Activated CD8-positive, alpha-beta memory T cell treated with anti-CD3 and anti-CD28 coated beads for 36 hours (primary cell): ENCODE data around the gene RHOBTB1. TPM values are rescaled to one million over a fixed set of nuclear protein-coding genes. Genes with fewer than 3 reads are reported as not detected.
"Not testable (repeated sequence)": the region's sequence is repeated elsewhere in the genome, so short reads cannot be mapped to it uniquely, and the experiment has no call there.

ENCODE experiments used
- CTCF ChIA-PET: fragments of 350-600 bp; sonication (Branson Sonifier 250); formaldehyde crosslinking; loops from one replicate; lab custom pipeline; 2021; ENCODE audit warnings: antibody characterized with exemption; lab: Charles Lee
- POLR2A ChIA-PET: fragments of 350-600 bp; sonication (Branson Sonifier 250); formaldehyde crosslinking; loops from one replicate; lab custom pipeline; 2021; ENCODE audit warnings: antibody characterized with exemption; lab: Charles Lee
- total RNA-seq, 2 experiments: library from RNA; stranded (reverse); gene quantifications; one replicate each; pipeline ENCODE4 v1.2.3, GENCODE V29; 2021

The RHOBTB1 gene
- not detected for total RNA-seq

GRCh38 chr10:60944058-60944909 lies at the start of gene RHOBTB1:
RHOBTB1 (minus strand) TSS chr10:60944185; CDS start chr10:60911542, 32,643 bp downstream.
- ChIA-PET CTCF (no interaction called here), POLR2A (no interaction called here)

- POLR2A ChIA-PET, result no interaction called here
- CTCF ChIA-PET, result no interaction called here
Observed at GRCh38 chr10:60992636-60993035, 48.7 kb upstream of the RHOBTB1 start.

GRCh38 chr10:60990663-60991062 lies 46.7 kb upstream of the RHOBTB1 start:
- CTCF ChIA-PET, result no interaction called here
- POLR2A ChIA-PET, result no interaction called here

- ChIA-PET POLR2A (no interaction called here), CTCF (no interaction called here)
Observed at GRCh38 chr10:60989400-60989876, 45.5 kb upstream of the RHOBTB1 start.

- ChIA-PET POLR2A (no interaction called here), CTCF (no interaction called here)
Observed at GRCh38 chr10:60986791-60987190, 42.8 kb upstream of the RHOBTB1 start.

GRCh38 chr10:60985951-60986350 lies 42.0 kb upstream of the RHOBTB1 start:
- POLR2A ChIA-PET, result no interaction called here

GRCh38 chr10:60980997-60981396 lies 37.0 kb upstream of the RHOBTB1 start:
- CTCF ChIA-PET, result no interaction called here
- POLR2A ChIA-PET, result no interaction called here

More at GRCh38 chr10:60985951-60986350, 42.0 kb upstream of the RHOBTB1 start:
- CTCF ChIA-PET, result no interaction called here

GRCh38 chr10:60979667-60980104 lies 35.7 kb upstream of the RHOBTB1 start:
- CTCF ChIA-PET, result no interaction called here
- POLR2A ChIA-PET, result no interaction called here

- ChIA-PET POLR2A (no interaction called here), CTCF (no interaction called here)
Observed at GRCh38 chr10:60978287-60979115, 34.5 kb upstream of the RHOBTB1 start.

- CTCF ChIA-PET, result no interaction called here
Observed at GRCh38 chr10:60977161-60978122, 33.5 kb upstream of the RHOBTB1 start.

GRCh38 chr10:60976687-60977086 lies 32.7 kb upstream of the RHOBTB1 start:
- POLR2A ChIA-PET, result no interaction called here
- CTCF ChIA-PET, result no interaction called here

More at GRCh38 chr10:60977161-60978122, 33.5 kb upstream of the RHOBTB1 start:
- POLR2A ChIA-PET, result no interaction called here

GRCh38 chr10:60975716-60976115 lies 31.7 kb upstream of the RHOBTB1 start:
- ChIA-PET POLR2A (no interaction called here), CTCF (no interaction called here)

GRCh38 chr10:60974463-60975149 lies 30.6 kb upstream of the RHOBTB1 start:
- ChIA-PET POLR2A (no interaction called here), CTCF (no interaction called here)

- ChIA-PET CTCF (no interaction called here), POLR2A (no interaction called here)
Observed at GRCh38 chr10:60973086-60973485, 29.1 kb upstream of the RHOBTB1 start.

- CTCF ChIA-PET, POLR2A ChIA-PET: not testable (repeated sequence)
Observed at GRCh38 chr10:60972181-60972580, 28.2 kb upstream of the RHOBTB1 start.

- ChIA-PET CTCF (no interaction called here), POLR2A (no interaction called here)
Observed at GRCh38 chr10:60970526-60970925, 26.5 kb upstream of the RHOBTB1 start.

GRCh38 chr10:60968504-60968903 lies 24.5 kb upstream of the RHOBTB1 start:
- POLR2A ChIA-PET, result no interaction called here

GRCh38 chr10:60967854-60968484 lies 24.0 kb upstream of the RHOBTB1 start:
- ChIA-PET CTCF (no interaction called here), POLR2A (no interaction called here)

More at GRCh38 chr10:60968504-60968903, 24.5 kb upstream of the RHOBTB1 start:
- CTCF ChIA-PET, result no interaction called here
